ENCODE data around the gene MRNIP.

Gene MRNIP

GRCh38 chr5:179833056-179833708, 25.4 kb downstream of the MRNIP start:
- DNase-seq (ENCODE audit: insufficient read length, low spot score) (no peak), FAIRE-seq (no peak)
- TF ChIP-seq CTCF (IDR thresholded peaks at IDR 0.05; ENCODE audit: insufficient read depth, missing control alignments): no peak

GRCh38 chr5:179832039-179832745, 26.4 kb downstream of the MRNIP start:
- DNase-seq (ENCODE audit: insufficient read length, low spot score): no peak
- FAIRE-seq: no peak
- TF ChIP-seq CTCF (IDR thresholded peaks at IDR 0.05; ENCODE audit: insufficient read depth, missing control alignments): no peak

GRCh38 chr5:179830818-179831468, 27.7 kb downstream of the MRNIP start:
- DNase-seq (ENCODE audit: insufficient read length, low spot score) (no peak), FAIRE-seq (no peak)
- no peak for TF ChIP-seq CTCF (IDR thresholded peaks at IDR 0.05; ENCODE audit: insufficient read depth, missing control alignments)

- FAIRE-seq: no peak
- no peak for DNase-seq (ENCODE audit: insufficient read length, low spot score)
- no peak for TF ChIP-seq CTCF (IDR thresholded peaks at IDR 0.05; ENCODE audit: insufficient read depth, missing control alignments)
Observed at GRCh38 chr5:179829732-179830435, 28.7 kb downstream of the MRNIP start.

GRCh38 chr5:179828756-179829421, 29.7 kb downstream of the MRNIP start:
- FAIRE-seq: no peak

GRCh38 chr5:179827680-179828079, 30.9 kb downstream of the MRNIP start:
- DNase-seq (ENCODE audit: insufficient read length, low spot score): no peak
- no peak for TF ChIP-seq CTCF (IDR thresholded peaks at IDR 0.05; ENCODE audit: insufficient read depth, missing control alignments)
- FAIRE-seq: no peak

More at GRCh38 chr5:179828756-179829421, 29.7 kb downstream of the MRNIP start:
- no peak for TF ChIP-seq CTCF (IDR thresholded peaks at IDR 0.05; ENCODE audit: insufficient read depth, missing control alignments)
- no peak for DNase-seq (ENCODE audit: insufficient read length, low spot score)

Measured in D721Med (cell line).